ENCODE measurements around the gene NAT10.

Gene NAT10

DNA sequence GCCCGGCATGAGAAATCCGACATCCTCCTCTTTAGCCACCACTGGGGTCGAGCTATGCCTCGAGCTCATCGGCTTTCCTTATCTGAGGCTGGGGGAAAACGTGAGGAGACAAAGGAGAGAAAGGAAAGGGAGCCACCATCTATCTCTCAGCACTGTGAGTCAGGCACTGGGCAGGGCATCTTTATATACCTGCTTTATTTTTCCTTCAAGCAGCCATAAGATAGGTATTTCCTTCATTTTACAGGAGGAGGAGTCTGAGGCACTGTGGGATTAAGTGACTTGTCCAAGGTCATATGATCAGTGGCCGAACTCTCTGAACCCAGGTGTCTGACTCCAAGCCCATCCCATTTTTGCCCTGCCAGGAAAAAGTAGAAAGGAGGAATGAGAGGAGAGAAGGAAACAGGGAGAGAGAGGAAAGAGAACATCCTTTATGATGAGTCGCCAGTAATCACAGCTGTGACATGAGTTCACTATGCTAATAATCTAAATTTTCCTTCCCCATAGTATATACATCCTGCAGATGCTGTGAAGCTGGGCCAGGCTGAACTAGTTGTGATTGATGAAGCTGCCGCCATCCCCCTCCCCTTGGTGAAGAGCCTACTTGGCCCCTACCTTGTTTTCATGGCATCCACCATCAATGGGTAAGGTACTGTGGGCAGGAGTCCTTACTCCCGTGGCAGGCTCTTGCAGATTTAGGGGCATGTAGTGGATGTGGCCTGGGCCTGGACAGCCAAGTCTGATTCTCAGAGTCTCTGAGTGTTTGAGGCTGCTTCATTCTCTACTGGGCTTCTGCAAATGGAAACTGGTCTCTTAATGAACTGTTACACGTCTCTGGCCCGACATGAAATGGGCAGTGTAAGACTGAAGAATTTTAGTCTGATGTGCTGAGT lies 21.8 kb downstream of the NAT10 start:
- in situ Hi-C loops (cut with MboI; ENCODE audit: low sequenced_read_pairs) = no loop called here
- no peaks in the 10 kb centered on the region for H3K27me3 ChIP-seq (ENCODE audit: low read depth)
- no peak overlapping the region for H3K4me3 ChIP-seq
- no peak for DNase-seq (ENCODE audit: low spot score in 2 of 2)
- H3K9me3 ChIP-seq = no peaks in the 10 kb centered on the region
- no peaks in the 10 kb centered on the region for H3K4me1 ChIP-seq
- peaks cover 86% of the 10 kb centered on the region for H3K36me3 ChIP-seq (replicated peaks)

DNA sequence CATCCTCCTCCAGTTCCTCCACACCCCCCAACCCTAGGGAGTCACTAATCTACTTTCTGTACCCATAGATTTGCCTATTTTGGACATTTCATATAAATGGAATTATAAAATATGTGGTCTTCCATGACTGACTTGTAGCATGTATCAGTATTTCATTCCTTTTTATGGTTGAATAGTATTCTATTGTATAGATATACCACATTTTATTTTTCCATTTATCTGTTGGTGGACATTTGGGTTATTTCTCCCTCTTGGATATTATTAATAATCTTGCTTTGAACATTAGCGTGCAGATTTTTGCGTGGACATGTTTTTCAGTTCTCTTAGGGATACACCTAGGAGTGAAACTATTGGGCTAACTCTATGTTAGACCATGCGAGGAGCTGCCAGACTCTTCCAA lies 23.4 kb downstream of the NAT10 start:
- in situ Hi-C loops (cut with MboI; ENCODE audit: low sequenced_read_pairs) = no loop called here
- no peaks in the 10 kb centered on the region for H3K9me3 ChIP-seq
- no peak for DNase-seq (ENCODE audit: low spot score in 2 of 2)
- no peaks in the 10 kb centered on the region for H3K4me1 ChIP-seq
- H3K4me3 ChIP-seq = no peak overlapping the region
- peaks cover 84% of the 10 kb centered on the region for H3K36me3 ChIP-seq (replicated peaks)
- H3K27me3 ChIP-seq (ENCODE audit: low read depth) = no peaks in the 10 kb centered on the region

DNA sequence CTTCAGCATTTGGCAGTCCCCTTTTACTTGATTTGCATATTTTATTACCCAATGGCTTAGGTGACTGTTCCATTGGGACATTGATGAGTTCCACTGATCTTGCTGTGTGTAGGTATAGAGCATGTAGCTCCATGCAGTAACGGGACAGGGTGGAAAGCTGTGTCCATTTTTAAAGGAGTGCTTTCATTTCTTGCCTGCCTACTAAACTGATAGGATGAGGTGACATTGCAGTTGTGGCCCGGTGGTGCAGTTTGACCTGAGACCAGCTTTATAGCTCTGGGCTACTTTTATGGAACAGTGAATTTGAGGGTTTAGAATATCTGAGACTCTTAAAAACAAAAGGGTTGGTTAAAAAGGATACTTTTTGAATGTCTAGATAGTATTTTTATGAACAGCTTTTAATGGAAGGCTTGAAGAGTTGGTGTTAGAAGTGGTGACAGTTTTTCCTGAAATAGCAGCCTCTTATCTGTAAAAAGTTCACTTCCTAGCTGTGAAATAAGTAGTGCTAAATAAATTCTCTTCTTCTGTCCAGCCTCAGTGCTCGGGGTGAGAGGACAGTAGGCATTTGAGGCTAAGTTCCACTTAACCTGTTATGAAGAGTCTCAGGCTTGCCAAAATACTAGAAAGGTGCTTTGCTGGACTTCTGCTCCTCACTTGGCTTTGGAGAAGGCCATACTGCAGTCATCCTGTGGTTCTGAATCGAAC lies 27.0 kb downstream of the NAT10 start:
- H3K36me3 ChIP-seq (replicated peaks) = peaks cover 86% of the 10 kb centered on the region
- H3K27me3 ChIP-seq (ENCODE audit: low read depth) = no peaks in the 10 kb centered on the region
- in situ Hi-C loops (cut with MboI; ENCODE audit: low sequenced_read_pairs) = no loop called here
- no peak overlapping the region for H3K4me3 ChIP-seq
- no peaks in the 10 kb centered on the region for H3K4me1 ChIP-seq
- H3K9me3 ChIP-seq = no peaks in the 10 kb centered on the region
- DNase-seq (ENCODE audit: low spot score in 2 of 2) = no peak

DNA sequence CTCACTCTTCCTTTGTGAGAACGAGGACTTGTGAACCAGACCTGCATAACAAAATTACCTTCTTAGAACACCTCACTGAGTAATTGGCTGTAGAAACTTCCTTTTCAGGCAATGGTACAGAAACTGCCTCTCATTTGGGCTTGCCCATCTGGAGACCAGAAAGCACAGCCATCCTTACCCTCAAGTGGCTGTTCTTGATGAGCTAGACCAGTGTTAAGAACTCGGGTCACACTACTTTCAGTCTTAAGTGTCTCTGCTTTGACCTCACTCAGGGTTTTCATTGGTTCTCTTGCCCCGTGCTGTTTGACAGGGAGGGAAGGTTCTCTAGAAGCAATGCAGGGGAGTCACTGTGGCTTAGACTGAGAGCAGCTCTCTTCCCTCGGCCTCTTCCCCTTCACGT lies 29.3 kb downstream of the NAT10 start:
- Histone ChIP-seq H3K36me3 (replicated peaks) (peaks cover 91% of the 10 kb centered on the region), H3K27me3 (ENCODE audit: low read depth) (no peaks in the 10 kb centered on the region), H3K4me3 (no peak overlapping the region), H3K4me1 (no peaks in the 10 kb centered on the region), H3K9me3 (no peaks in the 10 kb centered on the region)
- in situ Hi-C loops (cut with MboI; ENCODE audit: low sequenced_read_pairs) = no loop called here
- DNase-seq (ENCODE audit: low spot score in 2 of 2) = no peak

DNA sequence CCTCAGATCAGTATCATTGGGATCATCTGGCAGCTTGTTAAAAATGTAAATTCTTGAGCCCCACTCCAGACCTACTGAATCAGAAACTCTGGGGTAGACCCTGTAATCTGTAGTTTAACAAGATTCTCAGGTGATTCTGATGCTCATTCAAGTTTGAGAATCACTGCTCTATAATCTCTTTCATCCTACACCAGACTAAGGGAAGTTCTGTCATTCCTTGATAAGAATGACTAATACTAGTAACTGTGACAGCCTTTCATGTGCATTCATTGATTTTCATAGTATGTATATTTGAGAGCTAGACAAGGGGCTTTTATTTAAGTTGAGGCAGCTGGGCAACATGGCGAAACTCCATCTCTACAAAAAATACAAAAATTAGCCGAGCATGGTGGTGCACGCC lies 30.0 kb downstream of the NAT10 start:
- Histone ChIP-seq H3K4me1 (no peaks in the 10 kb centered on the region), H3K4me3 (no peak overlapping the region), H3K27me3 (ENCODE audit: low read depth) (no peaks in the 10 kb centered on the region), H3K36me3 (replicated peaks) (peaks cover 91% of the 10 kb centered on the region), H3K9me3 (no peaks in the 10 kb centered on the region)
- in situ Hi-C loops (cut with MboI; ENCODE audit: low sequenced_read_pairs) = no loop called here
- DNase-seq (ENCODE audit: low spot score in 2 of 2) = no peak

DNA sequence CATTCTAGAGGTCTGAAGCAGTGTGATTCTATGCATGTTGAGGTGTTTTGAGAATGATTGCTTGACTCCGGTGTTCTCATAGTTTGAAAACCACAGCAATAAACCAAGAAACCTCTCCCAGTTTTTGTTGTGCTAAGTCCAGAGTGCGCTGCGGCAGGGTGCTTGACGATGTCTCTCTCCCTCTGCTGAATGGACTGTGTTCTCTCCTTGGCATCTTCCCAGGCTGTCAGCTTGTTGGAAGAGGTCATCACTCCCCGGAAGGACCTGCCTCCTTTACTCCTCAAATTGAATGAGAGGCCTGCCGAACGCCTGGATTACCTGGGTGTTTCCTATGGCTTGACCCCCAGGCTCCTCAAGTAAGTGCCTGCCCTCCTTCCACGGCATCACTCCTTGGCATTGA lies 31.0 kb downstream of the NAT10 start:
- Histone ChIP-seq H3K4me1 (no peaks in the 10 kb centered on the region), H3K27me3 (ENCODE audit: low read depth) (no peaks in the 10 kb centered on the region), H3K9me3 (no peaks in the 10 kb centered on the region), H3K36me3 (replicated peaks) (peaks cover 92% of the 10 kb centered on the region), H3K4me3 (no peak overlapping the region)
- in situ Hi-C loops (cut with MboI; ENCODE audit: low sequenced_read_pairs) = no loop called here
- no peak for DNase-seq (ENCODE audit: low spot score in 2 of 2)

DNA sequence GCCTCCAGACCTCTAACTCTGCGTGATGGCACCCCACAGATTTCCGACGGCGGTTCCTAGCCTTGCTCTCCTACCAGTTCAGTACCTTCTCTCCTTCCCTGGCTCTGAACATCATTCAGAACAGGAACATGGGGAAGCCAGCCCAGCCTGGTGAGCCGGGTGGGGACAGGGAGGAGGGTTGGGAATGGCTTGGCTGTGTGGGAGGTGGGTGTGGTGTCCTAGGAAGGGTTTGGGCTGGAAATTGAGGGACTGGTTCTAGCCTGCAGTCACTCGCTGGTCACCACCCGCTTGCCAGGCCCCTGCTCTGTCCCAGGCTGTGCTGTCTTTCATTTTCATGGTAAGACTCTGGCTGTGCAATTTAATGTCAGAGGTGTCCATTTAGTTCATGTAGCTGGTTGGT lies 33.9 kb downstream of the NAT10 start:
- Histone ChIP-seq H3K4me1 (no peaks in the 10 kb centered on the region), H3K36me3 (replicated peaks) (peaks cover 96% of the 10 kb centered on the region), H3K4me3 (no peak overlapping the region), H3K27me3 (ENCODE audit: low read depth) (no peaks in the 10 kb centered on the region), H3K9me3 (no peaks in the 10 kb centered on the region)
- no peak for DNase-seq (ENCODE audit: low spot score in 2 of 2)
- in situ Hi-C loops (cut with MboI; ENCODE audit: low sequenced_read_pairs) = no loop called here

DNA sequence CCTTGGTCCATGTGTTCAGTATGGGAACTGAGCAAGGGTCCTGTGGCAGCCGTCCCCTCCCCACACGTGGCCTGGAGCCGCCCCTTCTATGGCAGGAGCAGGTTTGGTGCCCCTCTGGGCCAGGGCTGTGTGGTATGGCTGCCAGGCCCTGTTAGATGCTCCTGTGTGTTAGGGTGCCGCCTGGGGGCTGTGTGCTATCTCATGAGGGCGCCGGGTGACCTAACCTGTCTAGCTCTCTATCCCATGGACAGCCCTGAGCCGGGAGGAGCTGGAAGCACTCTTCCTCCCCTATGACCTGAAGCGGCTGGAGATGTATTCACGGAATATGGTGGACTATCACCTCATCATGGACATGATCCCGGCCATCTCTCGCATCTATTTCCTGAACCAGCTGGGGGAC lies 34.7 kb downstream of the NAT10 start:
- DNase-seq (ENCODE audit: low spot score in 2 of 2) = no peak
- Histone ChIP-seq H3K27me3 (ENCODE audit: low read depth) (no peaks in the 10 kb centered on the region), H3K4me3 (no peak overlapping the region), H3K4me1 (no peaks in the 10 kb centered on the region), H3K36me3 (replicated peaks) (peaks cover 96% of the 10 kb centered on the region), H3K9me3 (no peaks in the 10 kb centered on the region)
- in situ Hi-C loops (cut with MboI; ENCODE audit: low sequenced_read_pairs) = no loop called here

DNA sequence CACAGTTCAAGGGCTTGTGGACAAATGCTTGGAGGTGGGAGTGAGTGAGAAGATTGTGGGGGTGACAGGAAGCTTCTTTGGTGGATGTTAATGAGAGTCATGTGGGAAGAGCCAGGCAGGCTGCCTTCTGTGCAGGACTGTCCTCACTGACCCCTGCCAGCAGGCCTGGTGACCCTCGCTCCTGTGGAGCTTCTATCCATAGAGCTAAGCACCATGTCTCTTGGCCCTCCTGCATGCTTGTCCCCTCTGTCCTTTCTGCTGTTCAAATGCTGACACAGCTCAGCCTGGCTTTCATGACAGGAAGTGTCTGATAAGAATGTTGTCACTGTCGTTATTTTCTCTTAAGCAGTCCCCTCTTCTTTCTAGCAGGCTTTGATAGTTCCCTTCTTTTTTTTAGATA lies 37.6 kb downstream of the NAT10 start:
- no peak overlapping the region for H3K4me3 ChIP-seq
- no peaks in the 10 kb centered on the region for H3K27me3 ChIP-seq (ENCODE audit: low read depth)
- H3K9me3 ChIP-seq = no peaks in the 10 kb centered on the region
- no peaks in the 10 kb centered on the region for H3K4me1 ChIP-seq
- peaks cover 92% of the 10 kb centered on the region for H3K36me3 ChIP-seq (replicated peaks)
- in situ Hi-C loops (cut with MboI; ENCODE audit: low sequenced_read_pairs) = no loop called here
- DNase-seq (ENCODE audit: low spot score in 2 of 2) = no peak

DNA sequence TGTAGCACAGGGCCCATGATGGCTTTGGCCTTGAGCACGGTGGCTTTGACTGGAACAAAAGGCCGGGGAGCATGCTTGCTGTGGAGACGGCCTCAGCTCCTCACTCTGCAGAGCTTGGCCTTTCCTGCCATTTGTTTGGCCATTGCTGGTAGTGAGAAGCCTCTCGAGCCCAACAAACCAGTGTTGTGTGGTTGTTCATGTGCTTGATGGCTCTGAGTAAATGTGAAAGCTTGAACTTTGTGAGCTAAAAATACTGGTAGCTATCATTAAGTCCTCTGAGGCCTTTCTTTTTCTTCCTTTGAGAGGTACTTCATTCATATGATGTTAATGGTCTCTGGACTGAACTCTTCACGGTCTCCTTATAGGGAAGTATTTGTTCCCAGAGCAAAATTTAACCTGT lies 39.6 kb downstream of the NAT10 start:
- no peaks in the 10 kb centered on the region for H3K4me1 ChIP-seq
- H3K27me3 ChIP-seq (ENCODE audit: low read depth) = no peaks in the 10 kb centered on the region
- in situ Hi-C loops (cut with MboI; ENCODE audit: low sequenced_read_pairs) = no loop called here
- peaks cover 93% of the 10 kb centered on the region for H3K36me3 ChIP-seq (replicated peaks)
- H3K9me3 ChIP-seq = no peaks in the 10 kb centered on the region
- no peak for DNase-seq (ENCODE audit: low spot score in 2 of 2)
- no peak overlapping the region for H3K4me3 ChIP-seq

DNA sequence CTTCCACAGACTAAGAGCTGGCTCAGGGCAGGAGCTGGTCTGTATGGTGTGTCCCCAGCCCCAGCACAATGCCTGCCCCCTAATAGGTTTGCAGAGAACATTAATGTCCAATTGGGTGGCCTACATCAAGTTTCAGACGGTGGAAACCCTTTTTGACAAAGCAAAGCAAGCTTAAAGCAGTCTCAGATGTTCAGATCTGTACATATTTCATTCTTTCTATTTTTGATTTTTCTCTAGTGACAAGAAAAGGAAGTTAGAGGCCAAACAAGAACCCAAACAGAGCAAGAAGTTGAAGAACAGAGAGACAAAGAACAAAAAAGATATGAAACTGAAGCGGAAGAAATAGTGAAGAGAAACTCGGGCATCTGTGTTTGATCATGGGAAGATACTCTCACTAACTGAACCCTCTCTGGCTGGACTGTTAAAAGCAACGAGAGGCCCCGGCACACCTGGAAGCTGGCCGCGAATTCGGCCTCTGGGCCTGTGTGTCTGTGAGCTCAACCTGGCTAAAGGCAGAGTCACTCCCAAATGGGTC lies 40.5 kb downstream of the NAT10 start:
- in situ Hi-C loops (cut with MboI; ENCODE audit: low sequenced_read_pairs) = no loop called here
- Histone ChIP-seq H3K4me1 (no peaks in the 10 kb centered on the region), H3K4me3 (no peak overlapping the region), H3K27me3 (ENCODE audit: low read depth) (no peaks in the 10 kb centered on the region), H3K9me3 (no peaks in the 10 kb centered on the region), H3K36me3 (replicated peaks) (peaks cover 90% of the 10 kb centered on the region)
- DNase-seq (ENCODE audit: low spot score in 2 of 2) = no peak

DNA sequence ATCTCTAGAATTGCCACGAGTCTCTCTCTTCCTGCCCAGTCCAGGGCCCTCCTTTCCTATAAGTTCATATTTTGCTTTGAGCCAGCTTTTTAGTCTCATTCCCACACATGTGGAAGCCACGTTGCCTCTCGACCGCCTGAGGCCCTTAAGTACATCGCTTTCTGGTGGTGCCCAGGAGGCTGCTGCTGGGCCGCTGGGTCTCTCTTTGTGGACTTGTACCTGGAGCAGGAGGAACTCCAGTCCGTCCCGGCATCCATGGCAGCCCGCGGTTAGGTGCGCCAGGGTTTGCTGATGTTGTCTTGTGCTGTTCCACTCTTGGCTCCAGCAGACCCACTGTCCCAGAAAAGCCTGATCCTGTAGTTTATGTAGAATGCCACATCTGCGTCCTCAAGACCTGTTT lies 41.0 kb downstream of the NAT10 start:
- DNase-seq (ENCODE audit: low spot score in 2 of 2) = no peak
- Histone ChIP-seq H3K27me3 (ENCODE audit: low read depth) (no peaks in the 10 kb centered on the region), H3K4me3 (no peak overlapping the region), H3K4me1 (no peaks in the 10 kb centered on the region), H3K9me3 (no peaks in the 10 kb centered on the region), H3K36me3 (replicated peaks) (peaks cover 85% of the 10 kb centered on the region)
- in situ Hi-C loops (cut with MboI; ENCODE audit: low sequenced_read_pairs) = no loop called here

DNA sequence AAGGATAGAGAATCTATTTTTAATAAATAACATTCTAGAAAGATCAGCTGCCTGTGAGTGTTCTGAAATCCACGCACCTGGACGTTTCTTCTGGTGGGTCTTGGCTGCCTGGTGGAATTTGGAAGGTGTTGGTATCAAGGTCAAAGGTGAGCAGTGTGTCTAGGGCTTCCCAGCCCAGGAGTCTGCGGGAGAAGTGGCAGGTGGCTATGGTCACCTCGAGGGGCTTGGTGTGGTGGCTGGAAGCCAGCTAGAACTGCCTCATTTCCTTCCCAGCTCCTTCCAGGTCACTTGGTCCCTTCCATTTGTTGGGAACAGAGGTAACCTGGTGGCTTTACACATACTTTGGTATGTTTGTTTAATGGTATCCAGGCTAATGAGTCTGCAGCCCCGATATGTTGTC lies 41.4 kb downstream of the NAT10 start:
- H3K27me3 ChIP-seq (ENCODE audit: low read depth) = no peaks in the 10 kb centered on the region
- in situ Hi-C loops (cut with MboI; ENCODE audit: low sequenced_read_pairs) = no loop called here
- H3K9me3 ChIP-seq = no peaks in the 10 kb centered on the region
- H3K4me3 ChIP-seq = no peak overlapping the region
- no peak for DNase-seq (ENCODE audit: low spot score in 2 of 2)
- peaks cover 80% of the 10 kb centered on the region for H3K36me3 ChIP-seq (replicated peaks)
- no peaks in the 10 kb centered on the region for H3K4me1 ChIP-seq

DNA sequence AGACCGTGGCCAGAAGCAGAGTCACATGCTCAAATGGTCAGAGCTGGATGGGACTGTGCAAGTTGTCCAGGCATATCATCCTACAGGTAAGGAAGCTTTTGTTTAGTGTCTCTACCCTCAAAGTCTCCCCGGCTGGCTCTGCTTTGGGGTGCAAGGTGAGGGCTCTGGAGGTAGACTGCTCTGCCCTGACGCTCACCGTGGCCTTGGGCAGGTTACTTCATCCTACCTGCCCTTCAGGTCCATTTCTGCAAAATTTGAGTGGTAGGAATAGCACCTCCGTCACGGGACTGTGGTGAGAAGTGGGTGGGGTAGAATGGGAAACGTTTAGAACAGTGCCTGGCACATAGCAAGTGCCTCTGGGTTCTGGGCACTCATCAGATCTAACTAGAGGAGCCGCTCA lies 42.2 kb downstream of the NAT10 start:
- peaks cover 73% of the 10 kb centered on the region for H3K36me3 ChIP-seq (replicated peaks)
- no peaks in the 10 kb centered on the region for H3K4me1 ChIP-seq
- no peak overlapping the region for H3K4me3 ChIP-seq
- no peak for DNase-seq (ENCODE audit: low spot score in 2 of 2)
- in situ Hi-C loops (cut with MboI; ENCODE audit: low sequenced_read_pairs) = no loop called here
- no peaks in the 10 kb centered on the region for H3K27me3 ChIP-seq (ENCODE audit: low read depth)
- H3K9me3 ChIP-seq = no peaks in the 10 kb centered on the region

Data from HAP-1 (cell line).